B cell (primary cell): ENCODE measurements around the gene BOD1L2. TPM values are rescaled to one million over a fixed set of nuclear protein-coding genes. Genes with fewer than 3 reads are reported as not detected.

Experiments
- ATAC-seq: fragments of 200-7000 bp; cut with Tn5 transposase; one replicate; pipeline ENCODE4 v1.10.0; 2021; ENCODE audit warnings: low read depth, mild to moderate bottlenecking, moderate number of reproducible peaks, moderate library complexity
- CTCF ChIA-PET: fragments of 350-600 bp; sonication (Branson Sonifier 250); formaldehyde crosslinking; loops from one replicate; lab custom pipeline; 2021; ENCODE audit warnings: antibody characterized with exemption, inconsistent platforms; lab: Charles Lee
- POLR2A ChIA-PET: fragments of 350-600 bp; sonication (Branson Sonifier 250); formaldehyde crosslinking; loops from one replicate; lab custom pipeline; 2021; ENCODE audit warnings: antibody characterized with exemption; lab: Charles Lee
- DNase-seq: peaks from one replicate; pipeline ENCODE4 v3.0.0; 2013
- H2AFZ ChIP-seq: 2 replicates; pipeline ENCODE4 v1.6.1; 2012; ENCODE audit warnings: mild to moderate bottlenecking, low read depth, low read length; ENCODE audit not compliant: insufficient read depth, poor library complexity, severe bottlenecking
- H3K27ac ChIP-seq, 2 donors: 1 replicate in 1 of 2; 2 replicates in 1 of 2; pipeline ENCODE4 v1.5.1; 2012 to 2013; ENCODE audit warnings: low read length in 2 of 2, mild to moderate bottlenecking in 2 of 2, moderate library complexity in 1 of 2
- H3K27me3 ChIP-seq, 4 experiments: fragments of 200-600 bp in 1 of 4; sonication (generic) in 1 of 4; replicated peaks in 1 of 4; 1 replicate in 2 of 4; 2 replicates in 2 of 4; pipeline versions ENCODE4 v1.6.1 to v1.7.0; 2013 to 2016; ENCODE audit warnings: low read length in 3 of 4, mild to moderate bottlenecking in 2 of 4, mixed read lengths in 1 of 4, moderate library complexity in 1 of 4; ENCODE audit not compliant: insufficient read depth in 4 of 4, control insufficient read depth in 3 of 4; ENCODE audit errors: control extremely low read depth in 1 of 4
- H3K36me3 ChIP-seq, 2 experiments: replicated peaks in 1 of 2; 1 replicate in 1 of 2; 2 replicates in 1 of 2; pipeline versions ENCODE4 v1.6.1 to v1.7.1; 2013; ENCODE audit warnings: low read length in 1 of 2; ENCODE audit not compliant: insufficient read depth in 2 of 2, control insufficient read depth in 1 of 2; ENCODE audit errors: control extremely low read depth in 1 of 2, extremely low read depth in 1 of 2
- H3K4me1 ChIP-seq, 2 donors: fragments of 200-600 bp in 1 of 2; sonication (generic) in 1 of 2; 1 replicate in 1 of 2; 2 replicates in 1 of 2; pipeline versions ENCODE4 v1.5.1 to v1.6.1; 2013 to 2017; ENCODE audit warnings: low read length in 2 of 2; ENCODE audit not compliant: control insufficient read depth in 2 of 2, insufficient read depth in 2 of 2
- H3K4me2 ChIP-seq: replicated peaks from 2 replicates; pipeline ENCODE3; 2012; ENCODE audit warnings: mild to moderate bottlenecking, low read depth, low read length; ENCODE audit not compliant: poor library complexity, severe bottlenecking
- H3K4me3 ChIP-seq, 5 experiments: fragments of 200-600 bp in 1 of 5; sonication (generic) in 1 of 5; 1 replicate in 3 of 5; 2 replicates in 2 of 5; pipeline versions ENCODE4 v1.5.1 to v1.7.0; 2011 to 2016; ENCODE audit warnings: low read length in 4 of 5, mild to moderate bottlenecking in 4 of 5, low read depth in 2 of 5, control low read depth in 1 of 5, moderate library complexity in 1 of 5; ENCODE audit not compliant: insufficient read depth in 1 of 5; ENCODE audit errors: control extremely low read depth in 1 of 5, extremely low read depth in 1 of 5
- H3K79me2 ChIP-seq: fragments of 200-600 bp; sonication (generic); one replicate; pipeline ENCODE4 v1.6.0; 2016; ENCODE audit warnings: low read length; ENCODE audit not compliant: control insufficient read depth, insufficient read depth
- H3K9ac ChIP-seq: fragments of 200-600 bp; sonication (generic); 2 replicates; pipeline ENCODE4 v1.6.1; 2017; ENCODE audit warnings: mild to moderate bottlenecking, low read length, moderate library complexity
- H3K9me3 ChIP-seq, 3 donors: one replicate each; pipeline versions ENCODE4 v1.6.1 to v1.7.1; 2013; ENCODE audit warnings: low read length in 2 of 3; ENCODE audit not compliant: control insufficient read depth in 2 of 3, insufficient read depth in 1 of 3; ENCODE audit errors: control extremely low read depth in 1 of 3
- H4K20me1 ChIP-seq: 2 replicates; pipeline ENCODE4 v1.6.0; 2012; ENCODE audit warnings: mild to moderate bottlenecking, low read length; ENCODE audit not compliant: insufficient read depth, control insufficient read depth, poor library complexity, severe bottlenecking
- H3K27ac Mint-ChIP-seq: one replicate; pipeline ENCODE4 v1.8.0; 2021; ENCODE audit warnings: mixed read lengths
- H3K27me3 Mint-ChIP-seq: one replicate; pipeline ENCODE4 v1.8.0; 2021; ENCODE audit warnings: mixed read lengths
- H3K4me1 Mint-ChIP-seq: one replicate; pipeline ENCODE4 v1.8.0; 2021; ENCODE audit warnings: mixed read lengths
- H3K4me3 Mint-ChIP-seq: one replicate; pipeline ENCODE4 v1.8.0; 2021; ENCODE audit warnings: mixed read lengths
- H3K9me3 Mint-ChIP-seq: one replicate; pipeline ENCODE4 v1.8.0; 2022; ENCODE audit warnings: mixed read lengths; ENCODE audit not compliant: insufficient read depth
- EZH2 ChIP-seq: IDR thresholded peaks from 2 replicates; pipeline ENCODE4 v1.6.1; 2012; ENCODE audit warnings: borderline replicate concordance, low read depth, mild to moderate bottlenecking, moderate library complexity, low read length; ENCODE audit not compliant: insufficient read depth, poor library complexity, severe bottlenecking
- WGBS: methylation state at CpG from one replicate; pipeline ENCODE4 v1.1.5; 2013; ENCODE audit warnings: missing lambda C conversion rate; ENCODE audit not compliant: insufficient coverage; 5-methylcytosine and 5-hydroxymethylcytosine counted together
- intact Hi-C: fragments of 100-400 bp; cut with micrococcal nuclease; formaldehyde crosslinking; loops from one replicate; pipeline ENCODE4 v1.10.0; 2022
- polyA plus RNA-seq: library from polyadenylated mRNA; depleted of rRNA; stranded (reverse); fragments of >200 nt; gene quantifications from 2 replicates; pipeline ENCODE4 v1.2.3, GENCODE V29; 2012
- total RNA-seq, 2 donors: library from RNA; stranded (reverse); fragments of 120-200 nt in 1 of 2; gene quantifications; 1 replicate in 1 of 2; 2 replicates in 1 of 2; pipeline versions ENCODE4 v1.2.3 to v1.2.4, GENCODE V29; 2013 to 2022
- TF ChIP-seq, protein P1 (sequence below): fragments of 200-600 bp; IDR thresholded peaks from one replicate; pipeline ENCODE4 v1.8.0; 2022; ENCODE audit warnings: antibody characterized with exemption, mild to moderate bottlenecking

BOD1L2 gene
- total and polyA plus RNA-seq, 2 donors (not counting 1 experiment from before 2014, with no cell fraction given), result not detected

DNA sequence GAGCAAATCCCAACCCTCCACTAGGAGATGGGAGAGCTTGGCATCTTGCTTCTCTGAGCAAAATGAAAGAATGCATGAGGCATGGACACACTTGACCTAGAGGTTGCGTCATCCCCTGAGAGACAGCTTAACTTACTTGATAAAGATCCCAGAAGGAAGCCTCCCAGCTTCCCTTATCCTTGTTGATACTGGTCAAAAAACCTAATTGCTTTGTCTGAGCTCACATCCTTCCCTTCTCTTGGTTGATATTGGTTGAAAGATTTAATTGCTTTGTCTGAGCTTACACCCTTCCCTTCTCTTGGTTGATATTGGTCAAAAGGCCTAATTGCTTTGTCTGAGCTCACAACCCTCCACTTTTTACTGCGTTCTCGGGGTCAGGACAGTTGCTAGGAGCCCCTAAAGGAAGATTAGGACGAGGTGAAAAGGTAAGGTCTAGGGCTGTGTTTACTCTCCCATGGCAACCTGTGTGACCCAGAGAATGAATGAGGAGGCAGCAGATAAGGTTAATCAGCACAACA, 12.2 kb upstream of the BOD1L2 start:
- H3K9me3 ChIP-seq, result peaks cover 0 to 16% (median 2%) of the 10 kb centered on the region in 3 donors
- peaks cover 0 to 19% (median 8%) of the 10 kb centered on the region in 4 experiments for H3K27me3 ChIP-seq
- intact Hi-C loops, result no loop called here
- no peaks in the 10 kb centered on the region for H3K79me2 ChIP-seq
- no peak overlapping the region for H3K27ac ChIP-seq
- Mint-ChIP-seq H3K9me3 (peaks cover 3% of the 10 kb centered on the region), H3K4me3 (no peak overlapping the region), H3K4me1 (no peaks in the 10 kb centered on the region), H3K27me3 (peaks cover 48% of the 10 kb centered on the region), H3K27ac (no peak overlapping the region)
- 60% methylated on average over 1 of the region's 4 CpGs for WGBS
- ChIA-PET POLR2A (no interaction called here), CTCF (interaction anchor here (0.6 kb wide), 1 partner anchor 24 kb away, joined by 3 read pairs; no protein-coding TSS in a partner anchor)
- H3K9ac ChIP-seq, result no peak overlapping the region
- no peak overlapping the region for H3K4me2 ChIP-seq
- no peak overlapping the region for H3K4me3 ChIP-seq
- DNase-seq (no peak), ATAC-seq (no peak)
- H3K36me3 ChIP-seq, result no peaks in the 10 kb centered on the region
- no peaks in the 10 kb centered on the region for H4K20me1 ChIP-seq
- H3K4me1 ChIP-seq, result no peaks in the 10 kb centered on the region
- no peak for TF ChIP-seq EZH2
- TF ChIP-seq, protein P1, sequence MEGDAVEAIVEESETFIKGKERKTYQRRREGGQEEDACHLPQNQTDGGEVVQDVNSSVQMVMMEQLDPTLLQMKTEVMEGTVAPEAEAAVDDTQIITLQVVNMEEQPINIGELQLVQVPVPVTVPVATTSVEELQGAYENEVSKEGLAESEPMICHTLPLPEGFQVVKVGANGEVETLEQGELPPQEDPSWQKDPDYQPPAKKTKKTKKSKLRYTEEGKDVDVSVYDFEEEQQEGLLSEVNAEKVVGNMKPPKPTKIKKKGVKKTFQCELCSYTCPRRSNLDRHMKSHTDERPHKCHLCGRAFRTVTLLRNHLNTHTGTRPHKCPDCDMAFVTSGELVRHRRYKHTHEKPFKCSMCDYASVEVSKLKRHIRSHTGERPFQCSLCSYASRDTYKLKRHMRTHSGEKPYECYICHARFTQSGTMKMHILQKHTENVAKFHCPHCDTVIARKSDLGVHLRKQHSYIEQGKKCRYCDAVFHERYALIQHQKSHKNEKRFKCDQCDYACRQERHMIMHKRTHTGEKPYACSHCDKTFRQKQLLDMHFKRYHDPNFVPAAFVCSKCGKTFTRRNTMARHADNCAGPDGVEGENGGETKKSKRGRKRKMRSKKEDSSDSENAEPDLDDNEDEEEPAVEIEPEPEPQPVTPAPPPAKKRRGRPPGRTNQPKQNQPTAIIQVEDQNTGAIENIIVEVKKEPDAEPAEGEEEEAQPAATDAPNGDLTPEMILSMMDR, result no peak
- no peak overlapping the region for H2AFZ ChIP-seq

DNA sequence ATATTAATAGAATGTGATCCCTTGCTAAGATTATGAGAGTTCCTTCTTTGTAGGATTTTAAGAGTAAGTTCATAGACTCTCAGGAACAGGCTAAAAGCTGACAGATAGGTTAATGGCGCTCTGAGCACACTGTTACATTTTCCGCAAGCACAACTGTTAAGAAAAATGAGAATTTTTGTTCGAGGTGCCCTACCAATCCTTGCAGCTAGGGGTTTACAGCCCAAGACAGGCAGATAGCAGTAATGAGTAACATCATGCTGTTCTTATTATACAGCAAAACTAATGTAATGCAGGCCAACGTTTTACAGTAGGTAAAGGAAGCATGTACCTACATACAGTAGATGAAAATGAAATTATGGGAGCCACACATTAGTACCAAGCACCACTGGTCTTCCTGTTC, 11.2 kb upstream of the BOD1L2 start:
- no peak for ATAC-seq
- Histone ChIP-seq H2AFZ (no peak overlapping the region), H3K4me2 (no peak overlapping the region), H3K27me3 (peaks cover 0 to 20% (median 8%) of the 10 kb centered on the region in 4 experiments), H3K4me1 (no peaks in the 10 kb centered on the region), H3K79me2 (no peaks in the 10 kb centered on the region), H3K36me3 (no peaks in the 10 kb centered on the region), H4K20me1 (no peaks in the 10 kb centered on the region), H3K27ac (no peak overlapping the region), H3K9me3 (peaks cover 0 to 17% (median 2%) of the 10 kb centered on the region in 3 donors), H3K4me3 (no peak overlapping the region), H3K9ac (no peak overlapping the region)
- WGBS, result 100% methylated on average over 2 of the region's 4 CpGs
- POLR2A ChIA-PET, result no interaction called here
- Mint-ChIP-seq H3K27me3 (peaks cover 49% of the 10 kb centered on the region), H3K4me3 (no peak overlapping the region), H3K27ac (no peak overlapping the region), H3K4me1 (no peaks in the 10 kb centered on the region), H3K9me3 (peaks cover 3% of the 10 kb centered on the region)
- no peak for TF ChIP-seq EZH2
- TF ChIP-seq, protein P1, result no peak
- intact Hi-C loops, result no loop called here
- no peak for DNase-seq
- CTCF ChIA-PET, result interaction anchor here (0.6 kb wide), 1 partner anchor 347 kb away, joined by 4 read pairs; no protein-coding TSS in a partner anchor
